ENCODE results near the gene RAB6B. TPM values are rescaled to one million over a fixed set of nuclear protein-coding genes. Genes with fewer than 3 reads are reported as not detected.

The RAB6B gene
- total and polyA plus RNA-seq, 2 of the 8 experiments (the other 6 are each of a cell fraction or from before 2014, with no cell fraction given), result 7.9 to 15.6 TPM

DNA sequence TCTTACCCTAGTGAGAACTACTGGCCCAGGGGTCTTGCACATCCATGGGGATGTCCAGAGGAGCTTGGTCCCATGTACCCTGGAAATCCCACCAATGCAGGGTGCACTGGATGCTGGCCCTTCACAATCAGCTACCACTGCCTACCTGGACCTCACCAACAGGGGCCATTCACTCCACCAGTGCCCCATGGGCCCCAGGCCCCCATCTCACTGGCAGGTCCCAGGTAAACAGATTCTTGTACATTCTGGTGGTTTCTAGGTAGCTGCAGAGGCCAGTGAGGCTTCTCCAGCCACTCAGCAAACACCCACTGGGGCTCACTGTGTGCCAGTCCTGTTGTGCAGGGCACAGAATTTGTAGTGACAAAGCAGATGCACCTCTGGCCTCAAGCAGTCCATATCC lies 24.9 kb downstream of the RAB6B start:
- no peak overlapping the region for H3K23ac ChIP-seq (ENCODE audit: insufficient read length)
- no peak overlapping the region for H3K56ac ChIP-seq (replicated peaks; ENCODE audit: insufficient read length, low read depth, low read length)
- H4K20me1 ChIP-seq (replicated peaks in 1 of 2; ENCODE audit: control insufficient read depth in 1 of 2, insufficient read depth in 2 of 2, low read length in 2 of 2), result no peaks in the 10 kb centered on the region
- no peak overlapping the region for H2BK15ac ChIP-seq (ENCODE audit: low read length)
- H3K36me3 ChIP-seq (ENCODE audit: control insufficient read depth in 2 of 4, insufficient read depth in 4 of 4, low read length in 3 of 4), result no peaks in the 10 kb centered on the region
- no peak overlapping the region for H3K4me2 ChIP-seq (ENCODE audit: insufficient read depth in 1 of 2, low read depth in 2 of 2, low read length in 2 of 2)
- no peaks in the 10 kb centered on the region for H3K9me3 ChIP-seq (ENCODE audit: insufficient read depth in 2 of 2, low read depth in 1 of 2, low read length in 1 of 2)
- H3K18ac ChIP-seq (ENCODE audit: extremely low read depth, low read length), result no peak overlapping the region
- H2BK5ac ChIP-seq (ENCODE audit: low read depth, low read length), result no peak overlapping the region
- no peak overlapping the region for H2AK5ac ChIP-seq (ENCODE audit: low read depth, low read length)
- H3K79me2 ChIP-seq (ENCODE audit: control insufficient read depth in 1 of 2, insufficient read depth in 2 of 2, low read length in 2 of 2), result no peaks in the 10 kb centered on the region
- no peak overlapping the region for H3K27ac ChIP-seq (ENCODE audit: low read depth, low read length)
- no peak overlapping the region for H2BK120ac ChIP-seq (replicated peaks; ENCODE audit: low read depth, low read length)
- no peaks in the 10 kb centered on the region for H3K27me3 ChIP-seq (replicated peaks in 1 of 4; ENCODE audit: control insufficient read depth in 3 of 4, extremely low read depth in 1 of 4, insufficient read depth in 3 of 4, low read length in 3 of 4)
- ChIA-PET CTCF (ENCODE audit: partially characterized antibody) (interaction anchor here (1.0 to 2.4 kb wide), 3 partner anchors 16 to 27 kb away, joined by 3 to 7 read pairs (median 3); no protein-coding TSS in a partner anchor), POLR2A (ENCODE audit: partially characterized antibody) (interaction anchor here (1.1 kb wide), 1 partner anchor 12 kb away, joined by 3 read pairs; no protein-coding TSS in a partner anchor)
- H4K5ac ChIP-seq (ENCODE audit: insufficient read length, low read depth, low read length), result no peak overlapping the region
- H3K4ac ChIP-seq (replicated peaks; ENCODE audit: insufficient read length, low read depth, low read length), result no peak overlapping the region
- H2BK20ac ChIP-seq (ENCODE audit: low read length), result no peak overlapping the region
- no peak overlapping the region for H2BK12ac ChIP-seq (ENCODE audit: low read depth, low read length)
- no peak overlapping the region for H4K91ac ChIP-seq (replicated peaks; ENCODE audit: insufficient read length, low read length)
- no peaks in the 10 kb centered on the region for H3K79me1 ChIP-seq (ENCODE audit: low read depth, low read length)
- H3K14ac ChIP-seq (ENCODE audit: insufficient read length), result no peak overlapping the region
- FAIRE-seq (no peak), DNase-seq (ENCODE audit: low read depth in 1 of 2, low spot score in 2 of 2) (no peak)
- no peak overlapping the region for H3K4me3 ChIP-seq (ENCODE audit: extremely low read depth in 1 of 4, insufficient read depth in 2 of 4, low read depth in 3 of 4, low read length in 4 of 4)
- peaks cover 0 to 3% (median 0%) of the 10 kb centered on the region in 4 experiments; a peak in 3 of 7 replicates for H3K4me1 ChIP-seq (replicated peaks in 1 of 4; ENCODE audit: control insufficient read depth in 3 of 4, insufficient read depth in 4 of 4, low read length in 3 of 4)
- H4K8ac ChIP-seq (ENCODE audit: extremely low read depth, insufficient read depth, low read length), result no peak overlapping the region
- no peak overlapping the region for H3K9ac ChIP-seq (replicated peaks in 1 of 4; ENCODE audit: extremely low read depth in 1 of 4, low read depth in 3 of 4, low read length in 3 of 4)
- H3K23me2 ChIP-seq (ENCODE audit: low read depth, low read length), result no peaks in the 10 kb centered on the region
- H2AFZ ChIP-seq (ENCODE audit: low read length), result no peak overlapping the region
- TF ChIP-seq EP300 (IDR thresholded peaks at IDR 0.05; ENCODE audit: borderline replicate concordance in 1 of 2, low read depth in 2 of 2, low read length in 2 of 2) (no peak), TCF12 (IDR thresholded peaks at IDR 0.05; ENCODE audit: low read depth, low read length) (no peak), SP1 (IDR thresholded peaks at IDR 0.05; ENCODE audit: low read depth, low read length) (no peak), CHD2 (IDR thresholded peaks at IDR 0.05; ENCODE audit: low read length) (no peak), KDM5A (IDR thresholded peaks at IDR 0.05; ENCODE audit: low read length) (no peak), TEAD4 (IDR thresholded peaks at IDR 0.05; ENCODE audit: low read depth, low read length) (no peak), BRCA1 (IDR thresholded peaks at IDR 0.05; ENCODE audit: low read depth, low read length) (no peak), CREB1 (IDR thresholded peaks at IDR 0.05) (no peak), POLR2A (IDR thresholded peaks at IDR 0.05; ENCODE audit: control extremely low read depth in 1 of 2, low read depth in 2 of 2, low read length in 2 of 2) (no peak), KDM4A (IDR thresholded peaks at IDR 0.05; ENCODE audit: low read depth, low read length, severe bottlenecking) (no peak), JUN (IDR thresholded peaks at IDR 0.05; ENCODE audit: low read depth, low read length) (no peak)
- TF ChIP-seq, protein P1, sequence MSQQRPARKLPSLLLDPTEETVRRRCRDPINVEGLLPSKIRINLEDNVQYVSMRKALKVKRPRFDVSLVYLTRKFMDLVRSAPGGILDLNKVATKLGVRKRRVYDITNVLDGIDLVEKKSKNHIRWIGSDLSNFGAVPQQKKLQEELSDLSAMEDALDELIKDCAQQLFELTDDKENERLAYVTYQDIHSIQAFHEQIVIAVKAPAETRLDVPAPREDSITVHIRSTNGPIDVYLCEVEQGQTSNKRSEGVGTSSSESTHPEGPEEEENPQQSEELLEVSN (IDR thresholded peaks at IDR 0.05), result no peak

Data from H1 (cell line).